K562 (cell line): ENCODE measurements around the gene PIH1D1. TPM values are rescaled to one million over a fixed set of nuclear protein-coding genes. Genes with fewer than 3 reads are reported as not detected.
A peak's percentile ranks its signal among the peaks of the same experiment; 100 is the strongest.

Experiments
- ARID2 ChIP-seq: fragments of 450-650 bp; IDR thresholded peaks from 2 replicates; pipeline ENCODE4 v1.6.1; 2017; ENCODE audit warnings: antibody characterized with exemption, mild to moderate bottlenecking
- ASH1L ChIP-seq: fragments of 450-650 bp; IDR thresholded peaks from 2 replicates; pipeline ENCODE4 v1.6.1; 2018; ENCODE audit warnings: borderline replicate concordance, mild to moderate bottlenecking, low read depth; ENCODE audit not compliant: partially characterized antibody
- CBX2 ChIP-seq: fragments of 200-600 bp; sonication (generic); IDR thresholded peaks from one replicate; pipeline ENCODE4 v1.6.1; 2012; ENCODE audit warnings: mild to moderate bottlenecking, low read length, inconsistent platforms; ENCODE audit not compliant: insufficient read depth, poor library complexity, severe bottlenecking
- CCAR2 ChIP-seq: fragments of 200-400 bp; formaldehyde crosslinking; IDR thresholded peaks from 2 replicates; pipeline ENCODE4 v1.6.1; 2017; ENCODE audit warnings: mild to moderate bottlenecking, low read depth, low read length
- E2F6 ChIP-seq, 2 experiments: IDR thresholded peaks; 2 replicates each; pipeline ENCODE4 v1.6.1; 2011; ENCODE audit warnings: borderline replicate concordance in 1 of 2, control low read depth in 1 of 2, low read depth in 1 of 2, low read length in 1 of 2, mild to moderate bottlenecking in 1 of 2, mixed read lengths in 1 of 2, moderate library complexity in 1 of 2; ENCODE audit not compliant: insufficient read depth in 1 of 2, insufficient read length in 1 of 2, poor library complexity in 1 of 2, severe bottlenecking in 1 of 2; ENCODE audit errors: extremely low read depth in 1 of 2
- GABPA ChIP-seq: fragments of 200-800 bp; sonication (Bioruptor generic); conservative IDR thresholded peaks from 2 replicates; pipeline ENCODE4 v1.6.1; 2016; ENCODE audit warnings: low read depth, missing genetic modification characterization, missing compliant biosample characterization
- L3MBTL2 ChIP-seq: fragments of 450-650 bp; IDR thresholded peaks from 2 replicates; pipeline ENCODE4 v1.6.1; 2016; ENCODE audit warnings: mild to moderate bottlenecking, moderate library complexity
- MCM2 ChIP-seq: fragments of 450-650 bp; IDR thresholded peaks from 2 replicates; pipeline ENCODE4 v1.6.1; 2017; ENCODE audit warnings: low read depth, mild to moderate bottlenecking
- RAD21 ChIP-seq, 2 experiments: fragments of 250-450 bp in 1 of 2; fragments of 450-650 bp in 1 of 2; sonication (Bioruptor Pico) in 1 of 2; formaldehyde crosslinking in 1 of 2; IDR thresholded peaks in 1 of 2; conservative IDR thresholded peaks in 1 of 2; 2 replicates each; pipeline versions ENCODE4 v1.4.0 to v1.8.0; 2020 to 2022; ENCODE audit warnings: mild to moderate bottlenecking in 2 of 2, moderate library complexity in 1 of 2
- RBM14 ChIP-seq: fragments of 200-400 bp; formaldehyde crosslinking; IDR thresholded peaks from 2 replicates; pipeline ENCODE4 v1.6.1; 2018; ENCODE audit warnings: low read depth, mild to moderate bottlenecking, low read length, moderate library complexity, borderline replicate concordance; ENCODE audit not compliant: insufficient read depth
- RCOR1 ChIP-seq, 2 experiments: IDR thresholded peaks; 2 replicates each; pipeline ENCODE4 v1.6.1; 2012; ENCODE audit warnings: low read depth in 2 of 2, low read length in 2 of 2, borderline replicate concordance in 1 of 2, improper control_type of control experiment in 1 of 2
- SMAD3 ChIP-seq: fragments of 450-650 bp; formaldehyde crosslinking; conservative IDR thresholded peaks from 2 replicates; pipeline ENCODE4 v1.4.0; 2020; ENCODE audit warnings: mild to moderate bottlenecking
- TCF3 ChIP-seq: sonication (generic); formaldehyde crosslinking; IDR thresholded peaks from 2 replicates; pipeline ENCODE4 v1.4.0; 2020; ENCODE audit warnings: mild to moderate bottlenecking, missing genetic modification reagents
- TOE1 ChIP-seq, 2 experiments: fragments of 450-650 bp in 1 of 2; sonication (generic) in 1 of 2; formaldehyde crosslinking in 1 of 2; IDR thresholded peaks; 2 replicates each; pipeline versions ENCODE4 v1.7.1 to v1.8.0; 2016 to 2022; ENCODE audit warnings: borderline replicate concordance in 2 of 2, mild to moderate bottlenecking in 2 of 2, antibody characterized with exemption in 1 of 2, inconsistent platforms in 1 of 2, low read depth in 1 of 2, missing genetic modification reagents in 1 of 2, moderate library complexity in 1 of 2
- TRIM28 ChIP-seq: fragments of 450-650 bp; IDR thresholded peaks from 2 replicates; pipeline ENCODE4 v1.6.1; 2017
- ZBTB12 ChIP-seq: fragments of 250-450 bp; sonication (Bioruptor Pico); IDR thresholded peaks from 2 replicates; pipeline ENCODE4 v1.4.0; 2020
- ZHX1 ChIP-seq: fragments of 150-350 bp; conservative IDR thresholded peaks from 2 replicates; pipeline ENCODE4 v1.6.1; 2014; ENCODE audit warnings: low read length
- ZNF280B ChIP-seq: fragments of 250-450 bp; sonication (Bioruptor Pico); IDR thresholded peaks from 2 replicates; pipeline ENCODE4 v1.5.1; 2021; ENCODE audit warnings: mild to moderate bottlenecking
- polyA plus RNA-seq, 8 experiments: library from polyadenylated mRNA; depleted of rRNA in 4 of 8; stranded (reverse) in 5 of 8; unstranded in 3 of 8; fragments of >200 nt; fragmentation: Nextera tagmentation in 2 of 8; fragmentation: Illumina TruSeq in 1 of 8; extraction: Ambion mirVana in 2 of 8; extraction: Trizol in 1 of 8; gene quantifications; 2 replicates each; pipeline versions ENCODE4 v1.2.1 to v1.2.3, GENCODE V29; 2011 to 2014; ENCODE audit warnings: inconsistent platforms in 1 of 8, missing spikeins in 1 of 8
- total RNA-seq, 7 experiments: library from RNA; depleted of rRNA in 6 of 7; stranded (reverse); fragments of >200 nt in 6 of 7; fragmentation: Illumina TruSeq in 2 of 7; extraction: Trizol in 2 of 7; gene quantifications; 2 replicates each; pipeline versions ENCODE4 v1.2.1 to v1.2.3, GENCODE V29; 2011 to 2021; ENCODE audit warnings: low replicate concordance in 1 of 7

The PIH1D1 gene
- total and polyA plus RNA-seq, 9 of the 15 experiments (the other 6 are each of a cell fraction or from before 2014, with no cell fraction given) = 26.5 to 224 (median 137) TPM

GRCh38 chr19:49422407-49423070 is 29.1 kb downstream of the PIH1D1 start (continued):
- TF ChIP-seq ASH1L (peak; percentile 23), TRIM28 (no peak), ARID2 (peak; percentile 65; the same call in 1 of the 2 replicates), L3MBTL2 (peak; percentile 100), TOE1 (IDR thresholded peaks at IDR 0.05; ENCODE audit: borderline replicate concordance) (peak; percentile 49; the same call in 1 of the 2 replicates), TOE1 (CRISPR knock-in tag; IDR thresholded peaks at IDR 0.05; ENCODE audit: borderline replicate concordance, low read depth) (no peak), RAD21 (CRISPR knock-in tag; conservative IDR thresholded peaks at IDR 0.05 in 1 of 2, IDR thresholded peaks at IDR 0.05 in 1 of 2) (peak; percentile 26 to 55; a peak in 2 of 4 replicates), CBX2 (no peak), SMAD3 (CRISPR knock-in tag) (no peak), TCF3 (CRISPR knock-in tag) (peak; percentile 27), RBM14 (no peak), ZBTB12 (0 out of 2 replicates have a peak, but pooled peaks have one; percentile 39), GABPA (peak; percentile 35; the same call in 1 of the 2 replicates), MCM2 (no peak), ZNF280B (CRISPR knock-in tag) (no peak), E2F6 (IDR thresholded peaks at IDR 0.05; ENCODE audit: borderline replicate concordance in 1 of 2, extremely low read depth in 1 of 2, insufficient read depth in 1 of 2, insufficient read length in 1 of 2, low read depth in 1 of 2, low read length in 1 of 2, poor library complexity in 1 of 2, severe bottlenecking in 1 of 2) (peak; percentile 99), ZHX1 (no peak), RCOR1 (IDR thresholded peaks at IDR 0.05; ENCODE audit: borderline replicate concordance in 1 of 2, low read depth in 2 of 2, low read length in 2 of 2) (peak in 1 of 2 experiments; percentile 64; a peak in 1 of 4 replicates), CCAR2 (no peak)
